ENCODE results near the gene LKAAEAR1. TPM values are rescaled to one million over a fixed set of nuclear protein-coding genes. Genes with fewer than 3 reads are reported as not detected.

LKAAEAR1 gene
- total RNA-seq, 1 donor from 2014 or later = not detected

- DNase-seq = peak; percentile 10
- H3K9me3 Mint-ChIP-seq (ENCODE audit: unreplicated experiment) = peaks cover 3% of the 10 kb centered on the region
- peaks cover 11% of the 10 kb centered on the region for H3K4me1 Mint-ChIP-seq (ENCODE audit: low read depth, unreplicated experiment)
- H3K27me3 Mint-ChIP-seq (ENCODE audit: unreplicated experiment) = peaks cover 2% of the 10 kb centered on the region
- no peak overlapping the region for H3K4me3 Mint-ChIP-seq (ENCODE audit: unreplicated experiment)
- H3K36me3 Mint-ChIP-seq (ENCODE audit: unreplicated experiment) = no peaks in the 10 kb centered on the region
- no peak overlapping the region for H3K27ac Mint-ChIP-seq (ENCODE audit: unreplicated experiment)
- TF ChIP-seq, protein P1, sequence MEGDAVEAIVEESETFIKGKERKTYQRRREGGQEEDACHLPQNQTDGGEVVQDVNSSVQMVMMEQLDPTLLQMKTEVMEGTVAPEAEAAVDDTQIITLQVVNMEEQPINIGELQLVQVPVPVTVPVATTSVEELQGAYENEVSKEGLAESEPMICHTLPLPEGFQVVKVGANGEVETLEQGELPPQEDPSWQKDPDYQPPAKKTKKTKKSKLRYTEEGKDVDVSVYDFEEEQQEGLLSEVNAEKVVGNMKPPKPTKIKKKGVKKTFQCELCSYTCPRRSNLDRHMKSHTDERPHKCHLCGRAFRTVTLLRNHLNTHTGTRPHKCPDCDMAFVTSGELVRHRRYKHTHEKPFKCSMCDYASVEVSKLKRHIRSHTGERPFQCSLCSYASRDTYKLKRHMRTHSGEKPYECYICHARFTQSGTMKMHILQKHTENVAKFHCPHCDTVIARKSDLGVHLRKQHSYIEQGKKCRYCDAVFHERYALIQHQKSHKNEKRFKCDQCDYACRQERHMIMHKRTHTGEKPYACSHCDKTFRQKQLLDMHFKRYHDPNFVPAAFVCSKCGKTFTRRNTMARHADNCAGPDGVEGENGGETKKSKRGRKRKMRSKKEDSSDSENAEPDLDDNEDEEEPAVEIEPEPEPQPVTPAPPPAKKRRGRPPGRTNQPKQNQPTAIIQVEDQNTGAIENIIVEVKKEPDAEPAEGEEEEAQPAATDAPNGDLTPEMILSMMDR (IDR thresholded peaks at IDR 0.05; ENCODE audit: partially characterized antibody, unreplicated experiment) = no peak
These were observed 29.7 kb upstream of the LKAAEAR1 start for GRCh38 chr20:64113796-64114355.

- H3K4me3 Mint-ChIP-seq (ENCODE audit: unreplicated experiment) = no peak overlapping the region
- TF ChIP-seq, protein P1 (IDR thresholded peaks at IDR 0.05; ENCODE audit: partially characterized antibody, unreplicated experiment) = no peak
- DNase-seq = peak; percentile 10
These were observed 29.2 kb upstream of the LKAAEAR1 start for GRCh38 chr20:64113444-64113775.

DNA sequence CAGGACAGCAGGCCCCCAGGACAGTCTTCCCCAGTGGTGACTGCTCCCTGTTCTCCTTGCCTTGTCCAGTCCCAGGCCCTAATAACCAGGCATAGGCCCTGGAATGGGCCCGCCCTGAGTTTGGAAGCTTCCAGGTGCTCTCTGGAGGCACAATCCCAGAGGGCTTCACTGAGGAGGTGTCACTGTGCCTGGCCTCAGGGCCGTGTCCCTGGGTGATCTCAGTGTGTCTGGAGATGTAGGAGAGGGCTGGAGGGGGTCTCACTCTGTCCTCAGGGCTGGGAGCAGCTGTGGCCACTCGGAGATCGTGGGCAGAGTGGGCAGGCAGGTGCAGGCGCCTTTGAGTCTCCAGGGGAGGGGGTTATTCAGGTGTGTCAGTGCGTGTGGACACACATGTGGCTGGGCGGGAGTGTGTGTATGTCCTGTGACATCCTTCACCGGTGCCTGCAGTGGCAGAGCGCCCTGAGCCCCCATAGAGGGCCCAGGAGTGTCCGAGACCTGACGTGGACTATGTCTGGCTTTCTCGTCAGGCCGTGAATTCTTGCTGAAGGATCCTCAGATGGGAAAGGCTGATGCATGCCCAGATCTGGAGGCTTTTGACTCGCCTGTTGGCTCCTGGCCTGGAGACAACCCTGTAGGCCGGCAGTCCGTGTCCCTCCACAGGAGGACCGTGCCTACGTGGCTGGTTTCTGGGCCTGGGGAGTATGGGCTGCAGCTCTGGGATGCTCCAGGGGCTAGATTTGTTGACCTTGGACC, 28.7 kb upstream of the LKAAEAR1 start:
- Mint-ChIP-seq H3K27me3 (ENCODE audit: unreplicated experiment) (peaks cover 6% of the 10 kb centered on the region), H3K4me3 (ENCODE audit: unreplicated experiment) (no peak overlapping the region), H3K9me3 (ENCODE audit: unreplicated experiment) (peaks cover 8% of the 10 kb centered on the region), H3K36me3 (ENCODE audit: unreplicated experiment) (no peaks in the 10 kb centered on the region), H3K4me1 (ENCODE audit: low read depth, unreplicated experiment) (peaks cover 15% of the 10 kb centered on the region), H3K27ac (ENCODE audit: unreplicated experiment) (peak overlapping the region; percentile 64)
- TF ChIP-seq, protein P1 (IDR thresholded peaks at IDR 0.05; ENCODE audit: partially characterized antibody, unreplicated experiment) = no peak
- peak; percentile 11 for DNase-seq

More at GRCh38 chr20:64113444-64113775, 29.2 kb upstream of the LKAAEAR1 start:
- Mint-ChIP-seq H3K27me3 (ENCODE audit: unreplicated experiment) (peaks cover 2% of the 10 kb centered on the region), H3K9me3 (ENCODE audit: unreplicated experiment) (peaks cover 5% of the 10 kb centered on the region), H3K27ac (ENCODE audit: unreplicated experiment) (no peak overlapping the region), H3K36me3 (ENCODE audit: unreplicated experiment) (no peaks in the 10 kb centered on the region), H3K4me1 (ENCODE audit: low read depth, unreplicated experiment) (peaks cover 11% of the 10 kb centered on the region)

DNA sequence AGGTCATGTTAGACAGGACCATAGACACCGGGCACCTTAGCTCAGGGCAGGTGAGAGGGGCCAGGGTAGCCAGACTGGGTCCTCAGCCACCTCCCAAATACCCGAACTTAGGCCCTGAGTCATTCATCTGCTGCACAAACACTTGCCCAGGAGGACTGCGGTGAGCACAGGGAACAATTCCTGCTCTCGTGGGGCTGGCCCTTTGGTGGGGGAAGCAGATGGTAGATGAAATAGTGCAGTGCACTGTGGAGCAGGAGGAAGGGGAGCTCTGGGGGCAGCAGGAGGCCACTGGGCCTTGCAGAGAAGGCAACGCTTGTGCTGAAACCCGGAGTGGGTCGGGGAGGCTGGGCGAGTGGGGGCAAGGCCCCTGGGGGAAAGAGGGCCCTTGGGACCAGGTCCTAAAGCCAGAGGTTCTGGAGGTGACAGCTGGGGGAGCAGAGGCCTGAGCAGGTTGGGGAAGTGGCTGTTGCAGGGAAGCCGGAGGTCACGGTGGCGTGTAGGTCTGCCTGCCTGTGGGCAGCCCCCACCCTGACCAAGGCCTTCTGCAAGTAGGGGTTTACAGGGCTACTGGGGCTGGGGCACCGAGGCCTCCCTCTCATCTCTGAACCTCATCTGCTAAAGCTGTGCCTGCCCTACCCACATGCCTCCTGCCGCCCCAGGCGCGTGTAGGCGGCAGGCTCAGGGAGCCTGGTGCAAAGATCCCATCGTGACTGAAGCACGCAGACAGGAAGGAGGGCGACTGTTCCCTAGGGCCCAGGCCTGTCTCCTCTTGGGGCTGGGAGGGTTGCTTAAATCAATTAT, 27.8 kb upstream of the LKAAEAR1 start:
- DNase-seq = peak; percentile 28
- Mint-ChIP-seq H3K36me3 (ENCODE audit: unreplicated experiment) (no peaks in the 10 kb centered on the region), H3K4me3 (ENCODE audit: unreplicated experiment) (peak overlapping the region; percentile 42), H3K27me3 (ENCODE audit: unreplicated experiment) (peaks cover 6% of the 10 kb centered on the region), H3K27ac (ENCODE audit: unreplicated experiment) (peak overlapping the region; percentile 64), H3K9me3 (ENCODE audit: unreplicated experiment) (peaks cover 8% of the 10 kb centered on the region), H3K4me1 (ENCODE audit: low read depth, unreplicated experiment) (peaks cover 15% of the 10 kb centered on the region)
- TF ChIP-seq, protein P1 (IDR thresholded peaks at IDR 0.05; ENCODE audit: partially characterized antibody, unreplicated experiment) = no peak

Data from glutamatergic neuron (in vitro differentiated cells).